ENCODE measurements around the gene BLVRA.

The BLVRA gene

GRCh38 chr7:43735403-43735801 lies 23.1 kb upstream of the BLVRA start:
- no peak for DNase-seq (ENCODE audit: extremely low read depth, low read depth)
- no peak for TF ChIP-seq CTCF (IDR thresholded peaks at IDR 0.05; ENCODE audit: low read depth, low read length, missing control alignments)
- H3K4me3 ChIP-seq (replicated peaks; ENCODE audit: low read depth, low read length): no peak overlapping the region

GRCh38 chr7:43735802-43736603 lies 22.5 kb upstream of the BLVRA start:
- no peak for TF ChIP-seq CTCF (IDR thresholded peaks at IDR 0.05; ENCODE audit: low read depth, low read length, missing control alignments)
- no peak for DNase-seq (ENCODE audit: extremely low read depth, low read depth)
- no peak overlapping the region for H3K4me3 ChIP-seq (replicated peaks; ENCODE audit: low read depth, low read length)

GRCh38 chr7:43737467-43738127 lies 20.9 kb upstream of the BLVRA start:
- no peak for DNase-seq (ENCODE audit: extremely low read depth, low read depth)
- no peak for TF ChIP-seq CTCF (IDR thresholded peaks at IDR 0.05; ENCODE audit: low read depth, low read length, missing control alignments)
- no peak overlapping the region for H3K4me3 ChIP-seq (replicated peaks; ENCODE audit: low read depth, low read length)

- no peak for TF ChIP-seq CTCF (IDR thresholded peaks at IDR 0.05; ENCODE audit: low read depth, low read length, missing control alignments)
- DNase-seq (ENCODE audit: extremely low read depth, low read depth): no peak
These were observed 15.8 kb upstream of the BLVRA start for GRCh38 chr7:43742692-43743091.

GRCh38 chr7:43747328-43748105 lies 11.0 kb upstream of the BLVRA start:
- DNase-seq (ENCODE audit: extremely low read depth, low read depth): no peak
- TF ChIP-seq CTCF (IDR thresholded peaks at IDR 0.05; ENCODE audit: low read depth, low read length, missing control alignments): no peak
- no peak overlapping the region for H3K4me3 ChIP-seq (replicated peaks; ENCODE audit: low read depth, low read length)

More at GRCh38 chr7:43742692-43743091, 15.8 kb upstream of the BLVRA start:
- no peak overlapping the region for H3K4me3 ChIP-seq (replicated peaks; ENCODE audit: low read depth, low read length)

GRCh38 chr7:43749383-43749940 lies 9.0 kb upstream of the BLVRA start:
- H3K4me3 ChIP-seq (replicated peaks; ENCODE audit: low read depth, low read length): no peak overlapping the region
- no peak for TF ChIP-seq CTCF (IDR thresholded peaks at IDR 0.05; ENCODE audit: low read depth, low read length, missing control alignments)
- DNase-seq (ENCODE audit: extremely low read depth, low read depth): no peak
